IPS-20b (cell line): ENCODE data around the gene PPFIA1.

ENCODE experiments used
- H3K27ac ChIP-seq: one replicate; pipeline ENCODE4 v1.5.1; 2013; ENCODE audit warnings: low read length
- H3K27me3 ChIP-seq: 2 replicates; pipeline ENCODE4 v1.6.1; 2013; ENCODE audit warnings: mild to moderate bottlenecking, low read length, inconsistent platforms; ENCODE audit not compliant: insufficient read depth
- H3K36me3 ChIP-seq: 2 replicates; pipeline ENCODE4 v1.6.1; 2013; ENCODE audit warnings: low read depth, mild to moderate bottlenecking, inconsistent platforms, low read length, moderate library complexity; ENCODE audit not compliant: insufficient read depth
- H3K4me1 ChIP-seq: 2 replicates; pipeline ENCODE4 v1.6.1; 2013; ENCODE audit warnings: mild to moderate bottlenecking, control low read depth, inconsistent platforms, low read length, moderate library complexity; ENCODE audit not compliant: insufficient read depth
- H3K4me3 ChIP-seq: 2 replicates; pipeline ENCODE4 v1.5.1; 2013; ENCODE audit warnings: mild to moderate bottlenecking, low read length, inconsistent platforms
- H3K9ac ChIP-seq: 2 replicates; pipeline ENCODE4 v1.6.1; 2013; ENCODE audit warnings: low read depth, mild to moderate bottlenecking, inconsistent platforms, low read length, moderate library complexity
- H3K9me3 ChIP-seq: 2 replicates; pipeline ENCODE4 v1.6.1; 2013; ENCODE audit warnings: mild to moderate bottlenecking, low read depth, low read length, inconsistent platforms; ENCODE audit not compliant: insufficient read depth

Gene PPFIA1

GRCh38 chr11:70270104-70270876, at the start of gene PPFIA1:
PPFIA1 (plus strand) TSS chr11:70270690; CDS start chr11:70272173, 1,483 bp downstream.
- Histone ChIP-seq H3K4me1 (peaks cover 3% of the 10 kb centered on the region), H3K9me3 (no peaks in the 10 kb centered on the region), H3K9ac (peak within 1 kb of the TSS; percentile 84), H3K27me3 (no peaks in the 10 kb centered on the region; the same call in 1 of the 2 replicates), H3K36me3 (peaks cover 36% of the 10 kb centered on the region), H3K4me3 (peak within 1 kb of the TSS; percentile 91), H3K27ac (no peak within 1 kb of the TSS)

- H3K4me3 ChIP-seq: no peak overlapping the region
- H3K27ac ChIP-seq: no peak overlapping the region
- H3K36me3 ChIP-seq: no peaks in the 10 kb centered on the region
- H3K4me1 ChIP-seq: peaks cover 11% of the 10 kb centered on the region
- H3K9me3 ChIP-seq: no peaks in the 10 kb centered on the region
- no peak overlapping the region for H3K9ac ChIP-seq
- H3K27me3 ChIP-seq: no peaks in the 10 kb centered on the region
Measured at GRCh38 chr11:70220920-70221319, 49.6 kb upstream of the PPFIA1 start.

DNA sequence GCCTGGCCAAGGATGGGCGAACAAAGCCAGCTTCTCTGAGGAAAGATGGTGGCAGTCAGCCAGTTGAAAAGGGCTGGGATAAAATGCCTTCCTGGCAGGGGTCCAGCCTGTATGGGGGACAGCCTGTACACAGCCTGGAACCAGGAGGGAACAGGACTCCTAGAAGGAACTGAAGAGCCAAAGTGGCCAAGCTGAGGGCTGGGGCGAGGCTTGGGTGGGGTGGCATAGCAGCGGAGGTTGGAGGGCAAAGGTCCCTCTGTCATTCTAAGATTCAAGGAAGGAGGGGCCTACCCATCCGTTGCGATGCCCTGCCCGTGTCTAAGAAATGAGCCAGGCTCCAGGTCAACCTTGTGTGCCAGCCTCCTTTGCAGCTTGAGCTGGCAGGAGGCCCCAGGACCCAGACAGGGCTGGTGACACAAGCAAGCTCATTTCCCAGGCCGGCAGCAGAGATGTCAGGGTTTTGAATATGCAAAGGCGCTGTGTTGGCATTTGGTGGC, 44.8 kb upstream of the PPFIA1 start:
- no peaks in the 10 kb centered on the region for H3K36me3 ChIP-seq
- H3K27ac ChIP-seq: no peak overlapping the region
- H3K9me3 ChIP-seq: no peaks in the 10 kb centered on the region
- no peaks in the 10 kb centered on the region for H3K27me3 ChIP-seq
- peaks cover 9% of the 10 kb centered on the region; the same call in 1 of the 2 replicates for H3K4me1 ChIP-seq
- no peak overlapping the region for H3K9ac ChIP-seq
- H3K4me3 ChIP-seq: no peak overlapping the region

DNA sequence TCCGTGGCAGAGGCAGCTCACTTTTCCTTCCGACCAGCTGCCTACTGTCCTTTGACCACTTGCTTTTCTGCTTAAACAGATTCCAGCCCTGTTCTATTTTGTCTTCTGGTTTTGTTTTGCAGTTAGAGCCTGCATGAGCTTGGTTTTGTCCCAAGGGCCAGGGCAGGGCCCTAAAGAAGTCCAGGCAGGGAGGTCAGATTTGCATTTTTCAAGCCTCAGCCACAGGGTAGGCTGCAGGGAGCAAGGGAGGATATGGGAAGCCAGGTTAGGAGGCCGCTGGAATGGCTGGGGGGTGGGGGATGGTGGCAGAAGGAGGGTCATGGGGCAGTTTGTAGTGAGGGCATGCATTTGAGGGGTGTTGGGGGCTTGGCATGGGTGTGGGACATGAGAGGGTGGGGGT, 44.3 kb upstream of the PPFIA1 start:
- no peaks in the 10 kb centered on the region for H3K9me3 ChIP-seq
- H3K4me1 ChIP-seq: peaks cover 7% of the 10 kb centered on the region; the same call in 1 of the 2 replicates
- no peak overlapping the region for H3K9ac ChIP-seq
- H3K27me3 ChIP-seq: no peaks in the 10 kb centered on the region
- no peak overlapping the region for H3K4me3 ChIP-seq
- H3K36me3 ChIP-seq: no peaks in the 10 kb centered on the region
- no peak overlapping the region for H3K27ac ChIP-seq

- H3K36me3 ChIP-seq: no peaks in the 10 kb centered on the region
- no peaks in the 10 kb centered on the region for H3K9me3 ChIP-seq
- peaks cover 7% of the 10 kb centered on the region; the same call in 1 of the 2 replicates for H3K4me1 ChIP-seq
- no peak overlapping the region for H3K4me3 ChIP-seq
- no peak overlapping the region for H3K9ac ChIP-seq
- no peaks in the 10 kb centered on the region for H3K27me3 ChIP-seq
- no peak overlapping the region for H3K27ac ChIP-seq
Measured at GRCh38 chr11:70226967-70227366, 43.5 kb upstream of the PPFIA1 start.

DNA sequence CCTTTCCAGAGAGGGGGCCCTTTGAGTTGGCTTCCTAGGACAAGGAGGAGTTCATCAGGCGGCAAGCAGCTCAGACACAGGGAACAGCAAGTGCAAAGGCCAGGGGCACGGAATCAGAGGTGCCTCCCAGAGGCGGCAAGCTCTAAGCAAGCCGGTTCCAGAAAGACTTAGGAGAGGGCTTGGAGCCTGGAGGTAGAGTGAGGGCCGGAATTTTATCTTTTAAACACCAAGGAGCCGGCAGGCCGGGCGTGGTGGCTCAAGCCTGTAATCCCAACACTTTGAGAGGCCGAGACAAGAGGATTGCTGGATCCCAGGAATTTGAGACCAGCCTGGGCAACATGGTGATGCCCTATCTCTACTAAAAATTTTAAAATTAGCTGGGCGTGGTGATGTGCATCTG, 40.8 kb upstream of the PPFIA1 start:
- H3K4me3 ChIP-seq: no peak overlapping the region
- H3K27ac ChIP-seq: no peak overlapping the region
- H3K36me3 ChIP-seq: no peaks in the 10 kb centered on the region
- no peaks in the 10 kb centered on the region for H3K27me3 ChIP-seq
- H3K9me3 ChIP-seq: no peaks in the 10 kb centered on the region
- no peak overlapping the region for H3K9ac ChIP-seq
- H3K4me1 ChIP-seq: peaks cover 7% of the 10 kb centered on the region; the same call in 1 of the 2 replicates

- no peaks in the 10 kb centered on the region for H3K36me3 ChIP-seq
- no peaks in the 10 kb centered on the region for H3K27me3 ChIP-seq
- H3K27ac ChIP-seq: no peak overlapping the region
- no peaks in the 10 kb centered on the region for H3K9me3 ChIP-seq
- peaks cover 7% of the 10 kb centered on the region; the same call in 1 of the 2 replicates for H3K4me1 ChIP-seq
- no peak overlapping the region for H3K9ac ChIP-seq
- H3K4me3 ChIP-seq: no peak overlapping the region
Measured at GRCh38 chr11:70230151-70230839, 40.2 kb upstream of the PPFIA1 start.

- no peaks in the 10 kb centered on the region for H3K9me3 ChIP-seq
- H3K36me3 ChIP-seq: no peaks in the 10 kb centered on the region
- no peak overlapping the region for H3K4me3 ChIP-seq
- peaks cover 5% of the 10 kb centered on the region; the same call in 1 of the 2 replicates for H3K4me1 ChIP-seq
- no peak overlapping the region for H3K27ac ChIP-seq
- H3K27me3 ChIP-seq: no peaks in the 10 kb centered on the region
- no peak overlapping the region for H3K9ac ChIP-seq
Measured at GRCh38 chr11:70230840-70231710, 39.4 kb upstream of the PPFIA1 start.

GRCh38 chr11:70233034-70233433, 37.5 kb upstream of the PPFIA1 start:
- no peaks in the 10 kb centered on the region for H3K27me3 ChIP-seq
- H3K9ac ChIP-seq: no peak overlapping the region
- no peaks in the 10 kb centered on the region for H3K36me3 ChIP-seq
- H3K4me1 ChIP-seq: no peaks in the 10 kb centered on the region
- no peaks in the 10 kb centered on the region for H3K9me3 ChIP-seq
- H3K4me3 ChIP-seq: no peak overlapping the region
- no peak overlapping the region for H3K27ac ChIP-seq

- no peaks in the 10 kb centered on the region for H3K4me1 ChIP-seq
- H3K36me3 ChIP-seq: no peaks in the 10 kb centered on the region
- no peak overlapping the region for H3K27ac ChIP-seq
- no peak overlapping the region for H3K4me3 ChIP-seq
- no peaks in the 10 kb centered on the region for H3K9me3 ChIP-seq
- H3K27me3 ChIP-seq: no peaks in the 10 kb centered on the region
- H3K9ac ChIP-seq: no peak overlapping the region
Measured at GRCh38 chr11:70233511-70233934, 37.0 kb upstream of the PPFIA1 start.

DNA sequence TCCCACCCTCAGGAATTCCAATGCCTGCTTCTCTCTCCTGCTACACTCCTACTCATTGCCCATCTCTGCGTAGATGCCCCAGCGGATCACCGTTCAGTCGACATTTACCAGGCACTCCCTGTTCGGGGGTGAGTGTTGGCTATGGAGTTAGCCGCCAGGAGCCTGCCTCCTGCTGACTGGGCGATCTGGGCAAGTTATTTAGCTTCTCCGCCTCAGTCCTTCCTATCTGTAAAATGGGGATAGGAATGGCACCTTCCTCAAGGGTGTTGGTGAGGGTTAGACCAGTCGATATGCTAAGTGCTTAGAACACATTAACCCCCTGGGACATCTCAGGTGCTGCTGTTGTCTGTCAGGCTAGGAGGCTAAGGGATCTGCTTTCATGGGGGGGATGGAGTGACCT, 36.5 kb upstream of the PPFIA1 start:
- Histone ChIP-seq H3K4me3 (no peak overlapping the region), H3K27me3 (no peaks in the 10 kb centered on the region), H3K36me3 (no peaks in the 10 kb centered on the region), H3K9me3 (no peaks in the 10 kb centered on the region), H3K9ac (no peak overlapping the region), H3K4me1 (no peaks in the 10 kb centered on the region), H3K27ac (no peak overlapping the region)
